NCI-H2029 treated with DMSO at 0.1 percent for 48 hours (cell line): Measurements from ENCODE around the gene API5.
"Not testable (repeated sequence)": the region's sequence is repeated elsewhere in the genome, so short reads cannot be mapped to it uniquely, and the experiment has no call there.

Experiments used
- DNase-seq: peaks from one replicate; lab custom pipeline; 2025; lab: John Stamatoyannopoulos, UW

The API5 gene

DNA sequence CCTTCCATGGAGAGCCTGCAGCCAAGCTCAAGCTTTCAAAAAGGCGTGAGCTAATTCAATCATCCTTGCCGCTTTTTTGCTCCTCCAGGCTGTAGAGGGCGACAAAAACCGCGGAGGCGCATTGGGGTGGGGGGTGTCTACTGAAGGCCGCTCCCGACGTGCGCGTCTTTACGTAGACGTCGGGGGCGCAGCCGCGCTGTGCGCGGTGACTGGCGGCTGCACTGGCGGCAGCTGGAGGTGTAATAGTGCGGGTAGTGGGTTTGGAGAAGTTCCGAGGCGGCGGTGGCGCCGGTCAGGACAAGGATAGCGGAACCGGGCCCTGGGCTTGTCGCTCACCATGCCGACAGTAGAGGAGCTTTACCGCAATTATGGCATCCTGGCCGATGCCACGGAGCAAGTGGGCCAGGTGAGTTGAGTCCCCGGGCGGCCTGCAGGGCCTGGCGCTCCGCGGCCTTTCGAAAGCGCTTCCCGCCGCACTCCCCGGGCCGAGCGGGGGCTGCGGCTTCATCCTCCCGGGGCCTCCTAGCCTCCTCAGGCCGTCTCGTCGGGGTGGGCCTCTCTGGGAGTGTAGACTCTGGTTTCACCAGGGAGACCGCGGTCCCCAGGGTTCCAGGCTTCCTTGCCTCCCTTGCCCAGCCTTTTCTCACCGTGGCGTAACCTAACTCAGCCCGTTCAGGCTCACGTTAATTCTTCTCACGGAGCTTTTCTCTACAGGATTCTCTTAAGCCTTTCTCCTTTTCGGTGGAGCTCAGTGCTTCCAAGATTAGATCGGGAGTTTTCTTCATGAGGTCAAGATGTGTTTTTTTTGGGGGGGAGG, at the start of gene API5:
TSS of gene API5 (plus strand) at position 206 of the 817 bp plus-strand sequence. CDS start at position 338, 132 bp downstream.
- DNase-seq, result peak; percentile 77

DNA sequence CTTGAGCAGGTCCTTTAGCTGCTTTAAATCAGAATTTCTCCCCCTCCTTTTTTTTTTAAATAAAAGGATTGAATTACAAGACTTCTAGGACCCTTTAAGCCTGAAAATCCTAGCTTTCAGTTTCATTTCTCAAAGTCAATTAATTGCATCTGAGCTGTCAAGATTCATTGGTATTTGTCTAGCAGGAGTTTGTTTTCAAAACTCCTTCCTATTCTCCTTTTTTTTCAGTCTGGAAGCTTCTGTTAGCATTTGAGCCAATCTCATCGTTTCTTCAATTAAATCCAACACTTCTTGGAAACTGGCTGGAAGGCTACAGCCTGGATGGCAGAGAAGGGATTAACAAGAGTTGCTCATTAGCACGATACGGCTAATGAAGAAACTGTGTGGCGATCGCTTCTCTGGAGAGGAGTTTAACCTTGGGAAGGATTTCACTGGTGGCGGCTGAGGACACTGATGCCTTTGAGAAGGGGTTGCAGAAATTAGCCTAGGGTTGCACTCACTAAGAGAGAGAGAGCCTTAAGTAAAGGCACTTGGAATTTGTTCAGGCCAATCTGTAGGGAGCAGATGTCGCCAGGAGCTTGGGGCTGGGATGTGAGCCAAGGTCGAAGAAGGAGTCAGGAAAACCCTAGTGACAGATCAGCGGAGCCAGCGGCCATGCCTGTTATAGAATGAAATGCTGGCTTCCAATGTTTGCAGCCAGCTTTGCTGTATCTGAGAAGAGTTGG, 43.8 kb upstream of the API5 start:
- DNase-seq, result no peak

- no peak for DNase-seq
Observed at GRCh38 chr11:43268786-43269185, 43.0 kb upstream of the API5 start.

GRCh38 chr11:43269254-43269918, 42.4 kb upstream of the API5 start:
- DNase-seq, result no peak

GRCh38 chr11:43270468-43270867, 41.3 kb upstream of the API5 start:
- DNase-seq, result no peak

- DNase-seq, result no peak
Observed at GRCh38 chr11:43278193-43278956, 33.4 kb upstream of the API5 start.

- DNase-seq, result no peak
Observed at GRCh38 chr11:43282607-43283440, 29.0 kb upstream of the API5 start.

DNA sequence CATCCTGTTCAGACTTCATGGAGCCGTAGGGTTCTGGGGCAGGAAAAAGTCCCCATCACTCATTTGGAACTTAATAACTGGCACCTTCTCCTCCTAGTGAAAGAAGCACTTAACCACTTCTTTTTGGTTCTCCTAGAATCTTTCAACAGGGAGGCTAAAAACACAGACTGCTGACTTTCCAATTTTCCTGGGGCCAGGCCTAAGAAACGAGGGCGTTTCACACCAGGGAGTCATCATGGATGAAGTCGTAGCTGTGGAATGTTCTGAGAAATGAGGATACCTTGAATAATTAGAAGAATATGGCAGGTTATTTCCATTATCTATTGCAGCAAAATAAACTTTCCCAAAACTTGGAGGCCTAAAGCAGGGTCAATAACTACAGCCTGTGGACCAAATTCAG, 26.0 kb upstream of the API5 start:
- DNase-seq, result no peak

- DNase-seq, result no peak
Observed at GRCh38 chr11:43289368-43289767, 22.4 kb upstream of the API5 start.

- no peak for DNase-seq
Observed at GRCh38 chr11:43298397-43298796, 13.4 kb upstream of the API5 start.

- no peak for DNase-seq
Observed at GRCh38 chr11:43315966-43316365, 4.2 kb downstream of the API5 start.

DNA sequence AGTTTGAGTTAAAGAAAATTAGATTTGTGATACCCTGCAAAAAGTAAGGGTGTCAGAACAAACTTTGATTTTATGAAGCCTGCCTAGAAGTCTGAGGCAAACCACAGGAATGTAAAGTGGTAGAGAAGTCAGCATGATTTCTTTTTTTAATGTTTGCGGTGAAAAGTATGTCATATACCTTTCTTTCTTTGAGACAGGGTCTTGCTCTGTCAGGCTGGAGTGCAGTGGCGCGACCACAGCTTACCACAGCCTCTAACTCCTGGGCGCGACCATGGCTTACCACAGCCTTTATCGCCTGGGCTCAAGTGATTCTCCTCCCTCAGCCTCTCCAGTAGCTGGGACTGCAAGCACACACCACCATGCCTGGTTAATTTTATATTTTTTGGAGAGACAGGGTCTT, 4.7 kb downstream of the API5 start:
- no peak for DNase-seq

GRCh38 chr11:43327987-43328386, 16.2 kb downstream of the API5 start:
- DNase-seq, result no peak

DNA sequence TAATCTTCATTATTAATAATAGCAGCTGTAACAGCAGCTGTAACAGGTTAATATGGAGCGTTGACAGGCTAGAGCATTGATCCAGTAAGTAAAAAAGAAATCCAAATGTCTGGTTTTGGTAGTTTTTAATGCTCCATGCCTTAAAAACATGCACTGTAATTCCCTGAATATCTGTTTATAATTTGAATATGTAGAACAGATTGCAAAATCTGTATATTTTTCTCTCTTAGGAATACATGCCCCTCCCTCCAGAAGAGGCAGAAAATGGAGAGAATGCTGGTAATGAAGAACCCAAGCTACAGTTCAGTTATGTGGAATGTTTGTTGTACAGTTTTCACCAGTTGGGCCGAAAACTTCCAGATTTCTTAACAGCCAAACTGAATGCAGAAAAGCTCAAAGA, 16.7 kb downstream of the API5 start:
- no peak for DNase-seq

GRCh38 chr11:43341159-43341558, 29.4 kb downstream of the API5 start:
- DNase-seq, result no peak

GRCh38 chr11:43351426-43351825, 39.6 kb downstream of the API5 start:
- not testable (repeated sequence) for DNase-seq

DNA sequence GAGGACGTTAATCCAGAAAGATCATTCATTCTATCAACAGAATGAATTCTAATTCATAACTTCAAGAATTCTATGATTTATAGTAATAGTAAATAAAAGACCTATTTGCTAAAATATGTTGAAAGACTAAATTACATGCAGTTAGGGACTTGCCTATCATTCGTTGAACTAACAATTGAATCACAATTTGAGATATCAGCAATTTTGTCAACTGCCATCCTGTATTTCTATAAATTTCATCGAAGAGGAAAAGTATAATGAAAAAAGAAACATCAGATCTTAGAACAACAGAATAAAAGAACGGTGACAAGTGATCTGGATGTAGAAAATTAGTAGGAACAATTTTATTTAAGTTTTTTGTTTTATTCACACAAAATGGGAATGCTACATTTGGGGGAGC, 42.5 kb downstream of the API5 start:
- no peak for DNase-seq

DNA sequence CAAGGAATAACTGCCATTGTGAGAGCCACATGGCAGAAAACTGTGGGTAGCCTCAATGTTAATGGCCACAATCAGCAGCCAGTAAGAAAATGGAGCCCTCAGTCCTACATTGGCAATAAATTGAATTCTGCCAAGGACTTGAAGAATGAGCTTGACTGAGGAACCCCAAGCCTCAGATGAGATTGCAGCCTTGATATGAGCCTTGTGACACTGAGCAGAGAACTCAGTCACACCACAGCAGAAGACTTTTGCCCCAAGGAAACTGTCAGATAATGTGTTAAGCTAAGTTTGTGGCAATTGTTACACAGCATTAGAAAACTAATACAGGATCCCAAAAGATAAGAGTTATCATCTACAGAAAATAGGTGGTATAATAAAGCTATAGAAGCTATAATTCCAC, 44.5 kb downstream of the API5 start:
- no peak for DNase-seq

- no peak for DNase-seq
Observed at GRCh38 chr11:43358279-43358800, 46.5 kb downstream of the API5 start.

- peak; percentile 78 for DNase-seq
Observed at GRCh38 chr11:43358801-43359421, 47.1 kb downstream of the API5 start, which contains the start of gene TTC17. TSS of gene TTC17 (plus strand) at chr11:43358920. CDS start at chr11:43358955, 35 bp downstream.
